Hepatocyte (in vitro differentiated cells): ENCODE measurements around the gene SLC12A8. TPM values are rescaled to one million over a fixed set of nuclear protein-coding genes. Genes with fewer than 3 reads are reported as not detected.

Experiments used
- DNase-seq: peaks from one replicate; pipeline ENCODE4 v3.0.0-alpha.2; 2016; ENCODE audit warnings: low spot score
- H2AFZ ChIP-seq: fragments of 200-600 bp; sonication (generic); 2 replicates; pipeline ENCODE4 v1.6.0; 2016; ENCODE audit warnings: antibody characterized with exemption, mild to moderate bottlenecking
- H3K27ac ChIP-seq: fragments of 200-600 bp; sonication (generic); 2 replicates; pipeline ENCODE4 v1.5.1; 2016; ENCODE audit warnings: mild to moderate bottlenecking
- H3K27me3 ChIP-seq: fragments of 200-600 bp; sonication (generic); 2 replicates; pipeline ENCODE4 v1.6.1; 2016
- H3K36me3 ChIP-seq: fragments of 200-600 bp; sonication (generic); replicated peaks from 2 replicates; pipeline ENCODE4 v1.5.1; 2016; ENCODE audit warnings: low read depth; ENCODE audit not compliant: insufficient read depth
- H3K4me1 ChIP-seq: fragments of 200-600 bp; sonication (generic); 2 replicates; pipeline ENCODE4 v1.5.1; 2016; ENCODE audit warnings: mild to moderate bottlenecking, moderate library complexity; ENCODE audit not compliant: insufficient read depth
- H3K4me2 ChIP-seq: fragments of 200-600 bp; sonication (generic); 2 replicates; pipeline ENCODE4 v1.6.0; 2016
- H3K4me3 ChIP-seq: fragments of 200-600 bp; sonication (generic); 2 replicates; pipeline ENCODE4 v1.5.1; 2016; ENCODE audit warnings: mild to moderate bottlenecking
- H3K79me2 ChIP-seq: fragments of 200-600 bp; sonication (generic); 2 replicates; pipeline ENCODE4 v1.6.0; 2017; ENCODE audit warnings: mild to moderate bottlenecking
- H3K9me2 ChIP-seq: fragments of 200-600 bp; sonication (generic); replicated peaks from 2 replicates; pipeline ENCODE4 v1.6.0; 2017; ENCODE audit warnings: mild to moderate bottlenecking; ENCODE audit not compliant: insufficient read depth
- H3K9me3 ChIP-seq: fragments of 200-600 bp; sonication (generic); 2 replicates; pipeline ENCODE4 v1.5.1; 2016; ENCODE audit warnings: low read depth, mild to moderate bottlenecking
- H4K20me1 ChIP-seq: fragments of 200-600 bp; sonication (generic); 2 replicates; pipeline ENCODE4 v1.6.0; 2016; ENCODE audit warnings: mild to moderate bottlenecking; ENCODE audit not compliant: insufficient read depth, poor library complexity, severe bottlenecking
- CTCF ChIP-seq: fragments of 200-600 bp; sonication (generic); IDR thresholded peaks from 2 replicates; pipeline ENCODE4 v1.5.1; 2016; ENCODE audit warnings: antibody characterized with exemption, mild to moderate bottlenecking; ENCODE audit not compliant: poor library complexity
- EZH2 ChIP-seq: fragments of 200-600 bp; sonication (generic); IDR thresholded peaks from 2 replicates; pipeline ENCODE4 v1.6.1; 2016; ENCODE audit warnings: antibody characterized with exemption, mild to moderate bottlenecking, borderline replicate concordance
- EZH2phosphoT487 ChIP-seq: fragments of 200-600 bp; sonication (generic); IDR thresholded peaks from one replicate; pipeline ENCODE4 v1.6.1; 2018; ENCODE audit warnings: antibody characterized with exemption, mild to moderate bottlenecking, low read depth, moderate library complexity; ENCODE audit not compliant: unreplicated experiment, severe bottlenecking
- WGBS: methylation state at CpG from one replicate; pipeline ENCODE4 v1.1.6; 2016; ENCODE audit warnings: low lambda C conversion rate; ENCODE audit errors: missing lambda C conversion rate; 5-methylcytosine and 5-hydroxymethylcytosine counted together
- polyA plus RNA-seq: library from polyadenylated mRNA; unstranded; fragments of >200 nt; fragmentation: Nextera tagmentation; extraction: Ambion mirVana; gene quantifications from 2 replicates; pipeline ENCODE4 v1.2.1, GENCODE V29; 2016
- total RNA-seq: library from RNA; depleted of rRNA; stranded (reverse); fragments of >200 nt; gene quantifications from 2 replicates; pipeline ENCODE4 v1.2.3, GENCODE V29; 2014

SLC12A8 gene, protein sequence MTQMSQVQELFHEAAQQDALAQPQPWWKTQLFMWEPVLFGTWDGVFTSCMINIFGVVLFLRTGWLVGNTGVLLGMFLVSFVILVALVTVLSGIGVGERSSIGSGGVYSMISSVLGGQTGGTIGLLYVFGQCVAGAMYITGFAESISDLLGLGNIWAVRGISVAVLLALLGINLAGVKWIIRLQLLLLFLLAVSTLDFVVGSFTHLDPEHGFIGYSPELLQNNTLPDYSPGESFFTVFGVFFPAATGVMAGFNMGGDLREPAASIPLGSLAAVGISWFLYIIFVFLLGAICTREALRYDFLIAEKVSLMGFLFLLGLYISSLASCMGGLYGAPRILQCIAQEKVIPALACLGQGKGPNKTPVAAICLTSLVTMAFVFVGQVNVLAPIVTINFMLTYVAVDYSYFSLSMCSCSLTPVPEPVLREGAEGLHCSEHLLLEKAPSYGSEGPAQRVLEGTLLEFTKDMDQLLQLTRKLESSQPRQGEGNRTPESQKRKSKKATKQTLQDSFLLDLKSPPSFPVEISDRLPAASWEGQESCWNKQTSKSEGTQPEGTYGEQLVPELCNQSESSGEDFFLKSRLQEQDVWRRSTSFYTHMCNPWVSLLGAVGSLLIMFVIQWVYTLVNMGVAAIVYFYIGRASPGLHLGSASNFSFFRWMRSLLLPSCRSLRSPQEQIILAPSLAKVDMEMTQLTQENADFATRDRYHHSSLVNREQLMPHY
- total RNA-seq (20.0 and 21.5 TPM in 2 replicates), polyA plus RNA-seq (18.9 and 19.3 TPM in 2 replicates)

- peak; percentile 47 for DNase-seq
- WGBS: 14% methylated on average over 42 of the region's 55 CpGs
- no peaks in the 10 kb centered on the region for H3K9me2 ChIP-seq
- H3K4me3 ChIP-seq: peak within 1 kb of the TSS; percentile 72
- H3K4me1 ChIP-seq: peaks cover 5% of the 10 kb centered on the region
- H4K20me1 ChIP-seq: no peaks in the 10 kb centered on the region
- peak within 1 kb of the TSS; percentile 99 for H2AFZ ChIP-seq
- H3K79me2 ChIP-seq: no peaks in the 10 kb centered on the region
- no peaks in the 10 kb centered on the region for H3K36me3 ChIP-seq
- H3K9me3 ChIP-seq: no peaks in the 10 kb centered on the region
- H3K4me2 ChIP-seq: peak within 1 kb of the TSS; percentile 100
- TF ChIP-seq CTCF (no peak), EZH2 (no peak), EZH2phosphoT487 (no peak)
- H3K27ac ChIP-seq: peak within 1 kb of the TSS; percentile 46
- H3K27me3 ChIP-seq: no peaks in the 10 kb centered on the region
Observed at GRCh38 chr3:125212509-125213363, at the start of gene SLC12A8. TSS of gene SLC12A8 (minus strand) at chr3:125212748. CDS start at chr3:125211349, 1,399 bp downstream.

GRCh38 chr3:125262161-125262560 lies 49.6 kb upstream of the SLC12A8 start:
- WGBS: 89% methylated on average over 1 of the region's 1 CpG

DNA sequence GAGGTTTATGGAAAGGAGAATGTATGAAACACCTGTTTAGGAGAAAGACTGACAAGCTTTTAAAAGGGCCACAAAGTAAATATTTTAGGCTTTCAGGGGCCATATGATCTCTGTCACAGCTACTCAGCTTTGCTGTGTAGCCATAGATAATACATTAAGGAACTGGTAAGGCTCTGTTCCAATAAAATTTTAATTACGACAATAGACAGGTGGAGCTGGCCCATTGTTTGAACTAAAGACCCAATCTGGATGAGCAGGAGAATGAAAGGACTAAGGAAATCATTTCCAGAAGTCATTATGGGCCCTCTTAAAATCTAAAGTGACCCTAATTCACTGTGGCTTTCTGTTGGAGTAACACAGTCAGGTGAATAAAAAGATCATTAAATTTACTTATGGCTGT lies 48.5 kb upstream of the SLC12A8 start:
- Histone ChIP-seq H3K9me2 (no peaks in the 10 kb centered on the region), H3K9me3 (peaks cover 9% of the 10 kb centered on the region), H3K27me3 (no peaks in the 10 kb centered on the region), H2AFZ (no peak overlapping the region), H4K20me1 (no peaks in the 10 kb centered on the region), H3K36me3 (no peaks in the 10 kb centered on the region), H3K4me3 (no peak overlapping the region), H3K27ac (no peak overlapping the region), H3K79me2 (peaks cover under 1% of the 10 kb centered on the region), H3K4me2 (no peak overlapping the region), H3K4me1 (no peaks in the 10 kb centered on the region)
- 91% methylated on average over 1 of the region's 1 CpG for WGBS
- DNase-seq: no peak
- no peak for TF ChIP-seq CTCF
- no peak for TF ChIP-seq EZH2phosphoT487
- no peak for TF ChIP-seq EZH2

More at GRCh38 chr3:125262161-125262560, 49.6 kb upstream of the SLC12A8 start:
- no peak overlapping the region for H2AFZ ChIP-seq
- H3K9me2 ChIP-seq: no peaks in the 10 kb centered on the region
- H3K27me3 ChIP-seq: no peaks in the 10 kb centered on the region
- peaks cover under 1% of the 10 kb centered on the region for H3K9me3 ChIP-seq
- TF ChIP-seq CTCF (no peak), EZH2 (no peak), EZH2phosphoT487 (no peak)
- peaks cover 6% of the 10 kb centered on the region for H3K79me2 ChIP-seq
- H3K4me3 ChIP-seq: no peak overlapping the region
- no peak for DNase-seq
- no peaks in the 10 kb centered on the region for H3K4me1 ChIP-seq
- no peak overlapping the region for H3K27ac ChIP-seq
- no peak overlapping the region for H3K4me2 ChIP-seq
- H3K36me3 ChIP-seq: no peaks in the 10 kb centered on the region
- no peaks in the 10 kb centered on the region for H4K20me1 ChIP-seq
